GM12892 (cell line): ENCODE measurements around the gene LRPAP1.
A peak's percentile ranks its signal among the peaks of the same experiment; 100 is the strongest.

Experiments
- DNase-seq: peaks from one replicate; pipeline ENCODE4 v3.0.0; 2011; ENCODE audit not compliant: insufficient read length
- FAIRE-seq: peaks from 2 replicates; lab custom pipeline; 2011; peaks lifted over from hg19 to GRCh38; lab: Jason Lieb, UNC
- POLR2A ChIP-seq: IDR thresholded peaks from 2 replicates; pipeline ENCODE4 v1.6.1; 2011; ENCODE audit warnings: low read depth, low read length, control low read depth
- POLR2AphosphoS5 ChIP-seq: IDR thresholded peaks from 2 replicates; pipeline ENCODE4 v1.6.1; 2011; ENCODE audit warnings: low read depth, low read length, control low read depth
- TAF1 ChIP-seq: IDR thresholded peaks from 2 replicates; pipeline ENCODE4 v1.6.1; 2011; ENCODE audit warnings: low read depth, mild to moderate bottlenecking, control low read depth, low read length, borderline replicate concordance

The LRPAP1 gene

DNA sequence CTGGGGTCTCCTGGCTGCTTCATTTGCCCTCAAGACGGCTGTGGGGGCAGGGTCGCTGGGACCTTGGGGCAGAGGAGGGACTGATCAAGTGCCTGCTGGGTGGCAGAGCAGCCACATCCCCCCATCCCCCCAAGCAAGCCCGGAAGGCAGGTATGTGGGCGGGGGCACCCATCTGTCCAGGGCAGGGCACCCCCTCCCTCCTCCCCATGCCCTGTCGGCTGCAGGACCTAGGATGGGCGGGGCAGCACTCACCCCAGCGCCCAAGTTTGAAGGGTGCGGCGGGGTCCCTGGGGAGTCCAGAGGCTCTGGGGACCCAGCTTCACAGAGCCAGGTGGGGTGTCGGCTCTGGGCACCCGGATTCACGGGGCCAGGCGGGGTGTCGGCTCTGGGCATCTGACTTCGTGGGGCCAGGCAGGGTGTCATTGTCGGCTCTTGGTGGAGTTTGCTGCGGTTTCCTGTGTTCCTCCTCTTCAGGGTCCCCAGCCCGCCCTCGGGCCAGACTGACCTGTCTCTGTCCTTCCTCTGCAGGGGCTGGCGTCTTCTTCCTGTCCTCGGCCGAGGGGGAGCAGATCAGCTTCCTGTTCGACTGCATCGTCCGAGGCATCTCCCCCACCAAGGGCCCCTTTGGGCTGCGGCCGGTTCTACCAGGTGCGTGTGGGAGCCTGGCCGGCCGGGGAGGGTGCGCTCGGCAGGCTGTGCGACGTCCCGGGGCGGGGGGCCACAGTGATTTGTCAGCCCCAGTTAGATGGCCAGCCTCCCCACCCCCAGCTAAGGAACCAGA is 47.0 kb downstream of the LRPAP1 start:
- no peak for DNase-seq
- FAIRE-seq, result no peak
- TF ChIP-seq POLR2A, result no peak

DNA sequence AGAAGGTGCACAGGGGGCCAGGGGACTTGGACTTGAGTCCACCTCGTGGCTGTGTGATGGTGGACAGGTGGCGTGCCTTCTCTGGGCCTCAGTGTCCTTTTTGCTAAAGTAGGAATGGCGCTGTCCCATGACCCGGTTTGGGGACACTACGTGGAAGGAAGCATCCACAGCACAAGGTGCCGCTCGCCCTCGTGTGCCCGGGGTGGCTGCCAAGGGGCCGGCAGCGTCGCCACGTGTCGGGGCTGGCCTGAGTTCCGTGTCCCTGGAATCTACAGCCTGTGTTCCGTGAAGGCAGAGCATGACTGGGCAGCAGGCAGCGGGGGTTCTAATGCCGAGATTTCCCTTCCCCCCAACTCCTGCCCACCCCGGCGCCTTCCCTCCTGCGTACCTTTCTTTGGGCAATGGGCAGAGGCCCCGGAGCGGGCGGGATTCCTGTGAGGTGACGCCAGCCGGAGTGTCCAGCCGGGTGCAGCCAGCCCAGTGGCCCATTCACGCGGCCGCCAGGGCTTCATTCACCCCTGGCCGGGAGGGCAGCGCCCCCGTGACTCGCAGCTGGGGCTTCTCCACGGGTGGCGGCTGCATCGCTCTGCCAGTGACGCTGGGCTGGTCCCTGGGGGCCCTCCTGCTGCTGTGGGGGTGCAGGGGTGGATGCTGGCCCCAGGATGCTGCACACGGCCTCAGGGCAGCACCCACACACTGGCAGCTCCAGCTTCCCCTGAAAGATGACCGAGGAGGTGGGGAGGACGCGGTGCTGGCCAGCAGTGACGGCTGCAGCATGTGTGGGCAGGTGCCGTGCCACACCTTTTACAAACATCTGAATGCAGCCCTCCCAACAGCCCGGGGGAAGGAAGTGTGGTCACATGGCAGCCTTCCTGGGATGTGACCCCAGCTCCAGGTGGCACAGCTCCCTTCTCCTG is 47.9 kb downstream of the LRPAP1 start:
- no peak for TF ChIP-seq POLR2A
- TF ChIP-seq TAF1, result no peak
- no peak for TF ChIP-seq POLR2AphosphoS5
- DNase-seq, result no peak
- no peak for FAIRE-seq

GRCh38 chr4:3483471-3483921 is 48.7 kb downstream of the LRPAP1 start:
- TF ChIP-seq TAF1 (no peak), POLR2AphosphoS5 (no peak), POLR2A (no peak)
- FAIRE-seq, result no peak
- no peak for DNase-seq

DNA sequence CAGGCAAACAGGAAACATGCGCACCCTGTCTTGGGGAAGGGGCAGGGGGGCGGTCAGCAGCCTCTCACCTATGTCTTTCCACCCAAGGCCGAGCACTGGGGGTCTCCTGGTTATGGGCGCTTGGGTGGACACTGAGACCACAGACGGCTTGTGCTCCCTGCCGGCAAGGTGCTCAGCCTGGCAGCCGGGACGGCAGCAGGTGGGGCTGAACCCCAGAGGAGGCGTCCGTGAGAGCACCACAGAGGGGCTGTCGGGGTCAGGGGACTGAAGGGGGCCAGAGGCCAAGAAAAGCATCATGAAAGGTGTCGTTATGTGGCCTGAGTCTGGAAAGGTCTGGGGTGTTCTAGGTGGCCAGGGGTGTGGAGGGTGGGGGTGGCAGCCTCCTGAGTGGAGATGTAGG is 49.5 kb downstream of the LRPAP1 start:
- FAIRE-seq, result no peak
- TF ChIP-seq POLR2A, result no peak
- no peak for TF ChIP-seq TAF1
- TF ChIP-seq POLR2AphosphoS5, result no peak
- DNase-seq, result no peak

GRCh38 chr4:3481783-3482393 is 50.3 kb downstream of the LRPAP1 start:
- DNase-seq (no peak), FAIRE-seq (no peak)
- TF ChIP-seq TAF1, result no peak

GRCh38 chr4:3481113-3481531 is 51.1 kb downstream of the LRPAP1 start:
- FAIRE-seq, result no peak
- TF ChIP-seq POLR2AphosphoS5 (no peak), TAF1 (no peak), POLR2A (no peak)
- DNase-seq, result no peak

DNA sequence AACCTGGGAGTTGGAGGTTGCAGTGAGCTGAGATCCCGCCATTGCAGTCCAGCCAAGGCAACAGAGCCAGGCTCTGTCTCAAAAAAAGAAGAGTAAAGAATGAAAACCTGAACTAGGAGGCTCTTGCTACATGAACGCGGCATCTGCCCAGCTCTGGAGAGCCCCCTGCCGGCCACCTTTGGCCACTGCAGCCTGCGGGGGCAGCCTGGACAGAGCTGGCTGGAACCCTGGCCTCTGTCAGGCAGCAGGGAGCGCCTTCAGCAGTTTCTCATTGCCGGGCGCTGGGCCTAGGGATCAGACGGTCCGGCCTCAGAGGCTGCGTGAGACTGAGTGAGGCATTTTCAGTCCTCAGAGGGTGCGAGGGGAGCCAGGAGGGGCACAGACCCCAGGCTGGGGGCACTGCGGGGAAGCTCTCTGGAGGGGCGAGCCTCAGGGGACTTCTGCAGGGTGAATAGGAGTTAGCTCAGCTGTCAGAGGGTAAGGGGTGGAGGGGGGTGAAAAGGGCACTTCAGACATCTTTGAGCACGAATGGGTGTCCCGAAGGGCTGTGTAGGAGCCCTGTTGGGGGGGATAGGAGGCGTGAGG is 51.6 kb downstream of the LRPAP1 start:
- DNase-seq (peak; percentile 78), FAIRE-seq (no peak)
- TF ChIP-seq POLR2A (no peak), TAF1 (no peak), POLR2AphosphoS5 (no peak)

GRCh38 chr4:3479358-3480101 is 52.7 kb downstream of the LRPAP1 start:
- TF ChIP-seq TAF1 (no peak), POLR2AphosphoS5 (no peak), POLR2A (no peak)
- DNase-seq (no peak), FAIRE-seq (no peak)

DNA sequence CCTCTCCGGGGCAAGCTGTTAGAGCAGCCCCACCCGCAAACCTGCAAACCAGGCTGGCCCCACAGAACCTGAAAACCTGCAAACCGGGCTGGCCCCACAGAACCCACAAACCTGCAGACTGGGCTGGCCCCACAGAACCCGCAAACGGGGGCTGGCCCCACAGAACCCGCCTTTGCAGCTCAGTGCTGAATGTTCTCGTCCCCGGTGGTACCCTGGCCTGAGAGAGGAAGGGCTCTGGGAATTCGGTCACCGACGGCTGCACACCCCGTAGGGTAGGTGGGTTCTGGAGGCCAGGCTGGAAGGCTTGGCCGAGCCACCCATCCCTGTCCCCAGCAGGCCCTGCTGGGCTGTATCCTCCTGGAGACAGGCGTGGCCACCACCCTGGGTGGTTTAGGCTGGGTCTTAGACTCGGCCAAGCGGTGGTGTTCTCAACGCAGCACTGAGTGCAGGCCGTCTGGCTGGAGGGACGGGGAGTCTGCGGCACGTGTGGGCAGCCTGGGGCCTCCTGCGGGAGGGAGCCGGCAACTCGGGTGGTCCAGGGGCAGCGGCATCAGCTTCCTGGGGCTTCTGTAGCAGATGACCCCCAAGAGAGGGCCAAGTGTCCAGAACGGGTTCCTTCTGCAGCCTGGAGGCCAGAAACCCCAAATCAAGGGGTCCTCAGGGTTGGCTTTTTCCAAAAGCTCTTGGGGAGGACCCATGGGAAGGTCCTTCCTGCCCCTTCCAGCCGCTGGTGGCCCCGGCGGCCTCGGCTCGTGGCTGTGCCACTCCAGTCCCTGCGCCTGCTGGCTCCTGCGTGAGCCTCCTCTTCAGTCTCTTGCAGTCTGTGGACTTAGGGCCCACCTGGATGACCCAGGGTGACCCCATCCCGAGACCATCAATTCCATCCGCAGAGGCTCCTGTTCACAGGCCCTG is 53.5 kb downstream of the LRPAP1 start:
- DNase-seq, result no peak
- TF ChIP-seq POLR2AphosphoS5 (no peak), POLR2A (no peak), TAF1 (no peak)
- no peak for FAIRE-seq

DNA sequence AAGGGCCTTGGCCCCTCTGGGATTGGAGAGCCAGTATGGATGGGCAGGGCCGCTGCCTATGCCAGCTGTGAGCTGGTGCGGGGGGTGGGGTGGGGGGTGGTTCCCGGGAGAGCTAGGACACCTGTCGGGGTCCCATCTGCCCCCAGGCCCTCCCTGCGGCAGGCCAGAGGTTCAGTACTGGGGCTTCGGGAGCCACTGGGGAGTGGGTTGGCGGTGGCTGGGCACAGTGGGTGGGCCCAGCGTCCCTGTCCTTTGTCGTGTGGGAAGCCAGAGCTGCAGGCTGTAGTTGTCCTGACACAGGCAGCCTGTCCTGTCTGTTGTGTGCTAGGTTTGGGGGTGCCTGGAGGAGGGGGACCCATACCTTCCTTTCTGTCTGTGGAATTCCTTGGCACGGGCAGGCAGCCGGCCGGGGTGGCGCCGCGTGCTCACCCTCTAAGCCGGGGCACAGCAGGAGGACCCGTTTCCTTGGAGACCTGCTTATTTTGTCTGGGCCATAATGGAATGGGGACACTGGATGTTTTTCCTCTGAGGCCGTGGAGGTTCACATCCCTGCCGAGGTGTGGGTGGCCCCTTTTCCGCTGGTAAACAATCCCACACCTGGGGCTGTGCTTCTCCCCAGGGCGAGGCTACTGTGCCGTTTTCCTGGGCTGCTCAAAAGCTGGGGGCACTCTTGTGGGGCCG is 54.3 kb downstream of the LRPAP1 start:
- TF ChIP-seq POLR2A (no peak), TAF1 (no peak), POLR2AphosphoS5 (no peak)
- FAIRE-seq (no peak), DNase-seq (no peak)
